Measurements from ENCODE around the gene LILRB3.
"Not testable (repeated sequence)": the region's sequence is repeated elsewhere in the genome, so short reads cannot be mapped to it uniquely, and the experiment has no call there.

The LILRB3 gene

DNA sequence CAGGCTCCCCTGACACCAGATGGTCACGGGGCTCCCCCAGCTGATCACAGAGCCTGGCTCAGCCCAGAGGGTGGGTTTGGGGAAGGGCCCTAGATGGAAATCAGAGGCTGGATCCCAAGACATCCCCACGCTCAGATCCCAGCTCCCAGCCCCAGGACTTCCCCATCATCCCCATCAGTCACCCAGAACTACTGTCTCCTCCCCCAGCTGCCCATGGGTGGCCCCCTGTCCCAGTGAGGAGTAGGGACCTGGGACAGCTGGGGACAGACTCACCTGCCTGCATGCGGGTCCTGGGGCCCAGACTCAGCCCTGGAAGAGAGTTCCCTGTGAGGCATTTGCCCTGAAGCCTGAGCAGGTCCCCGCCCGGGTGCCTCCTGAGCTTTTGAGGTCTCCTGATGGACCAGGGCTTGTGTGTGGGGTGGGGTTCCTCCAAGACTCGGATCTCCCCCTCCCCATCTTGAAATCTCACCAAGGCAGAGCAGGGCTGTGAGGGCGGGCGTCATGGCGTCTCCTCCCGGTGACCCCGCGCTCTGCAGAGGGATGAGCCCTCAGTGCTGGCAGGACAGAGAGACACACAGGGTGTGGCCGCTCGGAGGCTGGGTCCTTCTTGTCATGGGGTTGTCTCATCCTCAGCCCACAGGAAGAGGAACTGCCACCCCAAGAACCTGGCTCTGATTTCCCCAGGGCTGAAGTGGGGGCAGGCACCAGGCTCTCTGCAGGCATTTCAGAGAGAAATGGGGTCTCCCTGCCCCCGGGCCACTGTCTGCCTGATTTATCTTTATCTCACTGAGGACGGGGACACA lies at the start of gene LILRB3:
Gene LILRB3, minus strand, starts transcription at position 534 of the 803 bp plus-strand sequence. Its CDS starts 31 bp downstream, at position 503.
- not testable (repeated sequence) for DNase-seq (ENCODE audit: low read depth)

DNA sequence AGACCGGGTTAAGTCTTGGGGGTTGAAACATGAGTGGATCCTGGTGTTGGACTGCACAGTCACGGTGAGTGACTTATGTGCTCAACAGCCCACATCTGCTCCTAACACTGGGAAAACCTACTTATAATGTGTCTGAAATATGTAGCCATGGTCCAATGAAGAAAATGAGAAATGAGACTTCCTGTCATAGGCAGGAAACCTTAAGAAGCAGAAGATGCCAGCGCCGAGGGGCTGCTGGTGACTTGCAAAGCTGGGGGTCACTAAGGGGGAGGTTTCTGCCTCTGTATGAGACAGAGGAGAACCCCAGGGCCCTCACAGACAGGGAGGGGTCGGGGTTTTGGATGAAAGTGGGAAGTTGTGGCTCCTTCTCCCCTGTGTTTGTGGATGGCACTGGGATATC lies 49.4 kb upstream of the LILRB3 start:
- not testable (repeated sequence) for DNase-seq (ENCODE audit: low read depth)

GRCh38 chr19:54271587-54271986 lies 48.8 kb upstream of the LILRB3 start:
- DNase-seq (ENCODE audit: low read depth) = not testable (repeated sequence)

DNA sequence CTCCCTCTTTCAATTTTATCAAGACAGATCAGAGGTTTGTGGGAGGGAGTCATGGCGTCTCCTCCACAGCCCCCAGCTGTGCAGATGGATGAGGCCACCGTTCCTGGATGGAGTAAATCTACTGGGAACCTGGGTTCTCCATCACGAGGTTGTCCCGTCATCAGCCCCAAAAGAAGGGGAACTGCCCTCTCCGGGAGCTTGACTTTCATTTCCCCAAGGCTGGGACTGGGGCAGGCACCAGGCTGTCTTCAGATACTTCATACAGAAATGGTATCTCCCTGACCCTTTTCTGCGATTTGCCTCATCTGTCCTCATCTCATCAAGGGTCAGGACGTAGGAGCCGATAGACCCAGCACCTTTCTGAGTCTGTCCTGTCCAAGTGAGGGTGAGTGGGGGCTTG lies 48.3 kb upstream of the LILRB3 start:
- DNase-seq (ENCODE audit: low read depth) = no peak

GRCh38 chr19:54268936-54269335 lies 46.1 kb upstream of the LILRB3 start:
- DNase-seq (ENCODE audit: low read depth) = no peak

DNA sequence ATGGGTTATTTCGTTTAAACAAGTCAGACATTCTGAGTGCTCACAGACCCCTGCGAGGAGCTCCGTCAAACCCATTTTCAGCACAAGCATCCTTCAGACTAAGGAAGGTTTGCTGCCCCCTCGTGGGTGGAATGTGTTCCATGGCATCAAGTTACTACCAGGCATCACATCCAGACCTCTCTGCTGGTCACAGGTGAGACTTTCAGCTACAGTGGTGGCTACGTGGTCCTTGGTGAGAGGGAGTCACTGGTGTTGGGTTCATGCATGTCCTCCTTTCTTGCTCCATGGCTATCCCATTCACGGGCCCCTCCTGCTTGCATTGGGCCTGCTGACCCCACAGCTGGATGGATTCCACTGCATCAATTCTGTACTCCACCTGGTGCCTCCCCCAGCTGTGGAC lies 43.3 kb upstream of the LILRB3 start:
- DNase-seq (ENCODE audit: low read depth) = no peak

GRCh38 chr19:54262470-54262869 lies 39.7 kb upstream of the LILRB3 start:
- no peak for DNase-seq (ENCODE audit: low read depth)

DNA sequence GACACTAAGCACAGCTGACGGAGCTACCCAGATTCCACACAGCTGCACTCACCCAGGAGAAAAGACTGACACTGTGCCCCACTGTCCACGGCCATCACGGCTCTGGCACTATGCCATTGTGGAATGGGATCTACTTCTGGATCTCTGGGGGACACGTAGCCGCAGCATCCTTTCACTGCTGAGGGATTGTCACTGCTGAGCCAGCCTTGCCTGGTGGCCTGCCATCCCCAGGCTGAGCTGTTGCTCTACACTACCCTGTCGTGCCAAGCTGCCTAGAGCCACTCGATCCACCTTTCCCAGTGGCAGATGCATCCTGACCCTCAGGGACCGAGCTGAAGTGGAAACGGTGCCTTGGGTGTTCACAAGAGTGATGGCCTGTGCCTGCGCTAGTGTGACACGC lies 39.3 kb upstream of the LILRB3 start:
- no peak for DNase-seq (ENCODE audit: low read depth)

DNA sequence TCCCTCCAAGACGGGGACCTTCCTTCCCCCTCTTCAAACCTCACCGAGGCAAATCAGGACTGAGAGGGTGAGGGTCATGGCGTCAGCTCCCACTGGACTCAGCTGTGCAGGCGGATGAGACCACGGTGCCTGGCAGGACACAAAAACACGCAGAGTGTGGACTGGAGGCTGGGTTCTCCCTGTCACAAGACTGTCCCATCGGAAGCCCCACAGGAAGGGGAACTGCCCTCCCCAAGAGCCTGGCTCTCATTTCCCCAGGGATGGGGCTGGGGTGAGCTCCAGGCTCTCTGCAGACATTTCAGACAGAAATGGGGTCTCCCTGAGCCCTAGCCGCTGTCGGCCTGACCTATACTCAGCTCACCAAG lies 34.3 kb upstream of the LILRB3 start, which contains the start of gene LILRB5:
Gene LILRB5, minus strand, starts transcription at position 158 of the 365 bp plus-strand sequence. Its CDS starts 80 bp downstream, at position 78.
- DNase-seq (ENCODE audit: low read depth) = no peak

GRCh38 chr19:54256250-54257115 lies 33.7 kb upstream of the LILRB3 start:
- no peak for DNase-seq (ENCODE audit: low read depth)

DNA sequence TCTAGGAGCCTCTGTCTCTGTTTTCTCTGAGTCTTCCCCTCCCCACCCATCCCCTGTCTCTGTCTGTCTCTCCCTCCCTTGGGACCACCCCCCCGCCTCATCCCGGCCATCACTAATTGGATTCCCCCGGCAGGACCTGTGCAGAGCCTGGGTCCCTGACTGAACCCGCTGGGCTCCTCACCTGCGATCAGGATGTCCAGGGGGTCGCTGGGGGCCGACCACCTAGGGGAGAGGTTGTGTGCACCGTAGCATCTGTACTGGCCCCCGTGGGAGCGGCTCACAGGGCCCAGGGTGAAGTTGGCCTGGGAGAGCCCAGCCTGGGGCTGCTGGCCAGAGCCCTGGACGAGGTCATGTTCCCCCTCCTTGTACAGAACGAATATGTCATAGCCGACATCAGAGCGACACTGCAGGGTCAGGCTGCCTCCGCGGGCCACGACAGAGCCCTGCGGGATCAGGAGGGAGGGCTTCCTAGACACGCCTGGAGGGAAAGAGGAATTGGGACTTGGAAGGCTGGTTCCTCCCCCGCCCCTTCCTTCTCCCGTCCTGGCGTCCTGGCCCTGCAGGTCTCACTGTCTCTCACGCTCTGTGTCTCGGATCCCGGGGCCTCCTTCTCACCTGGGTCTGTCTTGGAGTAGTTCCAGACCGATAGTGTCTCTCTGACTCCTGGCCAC lies 32.4 kb upstream of the LILRB3 start:
- no peak for DNase-seq (ENCODE audit: low read depth)

- DNase-seq (ENCODE audit: low read depth) = no peak
Observed at GRCh38 chr19:54254195-54254906, 31.5 kb upstream of the LILRB3 start.

DNA sequence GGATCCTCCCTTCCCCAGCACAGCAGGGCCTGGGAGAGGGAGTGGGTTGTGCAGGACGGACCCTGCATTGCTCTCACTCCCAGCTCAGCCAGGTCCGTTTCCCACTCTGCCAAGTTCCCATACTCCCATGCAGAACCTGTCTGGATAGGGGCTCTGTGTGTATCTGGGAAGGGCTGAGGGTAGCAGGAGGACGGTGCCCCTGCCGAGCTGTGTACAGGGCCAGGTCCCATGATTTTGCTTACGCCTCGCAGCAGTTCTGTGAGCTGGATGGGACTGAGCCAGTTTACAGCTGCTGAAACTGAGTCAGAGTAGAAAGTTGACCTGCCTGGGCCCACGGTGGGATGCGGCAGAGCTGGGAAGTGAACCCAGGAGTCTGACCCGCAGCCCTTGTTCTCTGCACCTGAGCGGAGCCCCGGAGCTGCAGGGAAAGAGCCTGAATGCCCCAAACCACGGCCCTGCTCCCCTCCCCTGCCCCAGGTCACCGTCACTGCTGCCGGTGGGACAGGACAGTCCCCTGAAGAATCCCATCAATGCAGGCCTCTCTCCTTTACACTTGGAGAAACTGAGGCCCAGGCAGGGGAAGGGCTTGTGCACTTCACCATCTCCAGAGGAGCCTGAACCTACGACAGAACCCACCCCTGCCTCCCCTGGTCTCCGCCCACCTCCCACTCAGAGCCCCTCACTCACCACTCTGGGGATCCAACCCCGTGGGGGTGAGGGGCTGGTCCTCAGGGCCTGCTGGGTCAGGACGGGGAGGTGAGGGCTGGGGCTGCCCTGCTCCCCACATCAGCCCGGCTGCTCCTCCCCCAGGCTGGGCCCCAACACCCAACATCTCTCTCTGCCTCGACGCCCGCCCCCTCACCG lies 30.8 kb upstream of the LILRB3 start:
- DNase-seq (ENCODE audit: low read depth) = no peak

DNA sequence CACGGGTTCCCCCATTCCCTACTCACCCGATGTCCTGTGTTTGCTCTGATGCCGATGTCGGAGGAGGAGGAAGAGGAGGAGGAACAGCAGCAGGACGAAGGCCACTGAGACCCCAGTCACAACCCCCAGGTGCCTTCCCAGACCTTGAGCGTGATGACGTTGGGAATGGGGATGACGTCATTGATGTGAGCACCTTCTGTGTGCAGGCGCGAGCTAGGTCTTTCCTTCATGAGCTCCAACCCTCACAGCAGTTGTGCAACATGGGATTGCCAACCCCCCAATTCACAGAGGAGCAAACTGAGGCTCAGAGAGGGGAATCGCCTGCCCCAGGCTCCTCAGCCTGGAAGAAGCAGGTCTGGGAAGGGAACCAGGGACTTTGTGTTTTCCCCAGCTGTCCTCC lies 30.0 kb upstream of the LILRB3 start:
- DNase-seq (ENCODE audit: low read depth) = no peak

GRCh38 chr19:54252243-54252642 lies 29.4 kb upstream of the LILRB3 start:
- no peak for DNase-seq (ENCODE audit: low read depth)

DNA sequence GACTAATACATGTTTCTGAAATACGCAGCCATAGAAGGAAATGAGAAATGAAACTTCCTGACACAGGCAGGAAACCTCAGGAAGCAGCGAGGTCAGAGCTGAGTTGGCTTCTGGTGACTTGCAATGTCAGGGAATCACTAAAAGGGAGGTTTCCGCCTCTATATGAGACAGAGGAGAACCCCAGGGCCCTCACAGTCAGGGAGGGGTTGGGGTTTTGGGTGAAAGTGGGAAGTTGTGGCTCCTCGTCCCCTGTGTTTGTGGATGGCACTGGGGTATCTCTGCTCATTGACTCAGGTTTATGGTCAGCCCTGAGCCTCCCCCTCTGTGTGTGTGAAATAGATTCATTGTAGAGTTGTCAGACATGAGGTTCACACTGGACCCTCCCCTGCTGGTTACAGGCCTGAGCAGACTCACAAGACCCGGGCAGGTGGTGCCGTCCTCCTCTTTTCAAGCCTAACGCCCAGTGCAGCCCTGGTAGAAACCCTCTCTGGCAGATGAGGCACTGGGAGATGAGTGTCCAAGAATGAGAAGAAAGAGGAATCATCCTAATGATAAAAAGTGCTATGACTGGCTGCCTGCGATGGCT lies 25.3 kb upstream of the LILRB3 start:
- DNase-seq (ENCODE audit: low read depth) = no peak

DNA sequence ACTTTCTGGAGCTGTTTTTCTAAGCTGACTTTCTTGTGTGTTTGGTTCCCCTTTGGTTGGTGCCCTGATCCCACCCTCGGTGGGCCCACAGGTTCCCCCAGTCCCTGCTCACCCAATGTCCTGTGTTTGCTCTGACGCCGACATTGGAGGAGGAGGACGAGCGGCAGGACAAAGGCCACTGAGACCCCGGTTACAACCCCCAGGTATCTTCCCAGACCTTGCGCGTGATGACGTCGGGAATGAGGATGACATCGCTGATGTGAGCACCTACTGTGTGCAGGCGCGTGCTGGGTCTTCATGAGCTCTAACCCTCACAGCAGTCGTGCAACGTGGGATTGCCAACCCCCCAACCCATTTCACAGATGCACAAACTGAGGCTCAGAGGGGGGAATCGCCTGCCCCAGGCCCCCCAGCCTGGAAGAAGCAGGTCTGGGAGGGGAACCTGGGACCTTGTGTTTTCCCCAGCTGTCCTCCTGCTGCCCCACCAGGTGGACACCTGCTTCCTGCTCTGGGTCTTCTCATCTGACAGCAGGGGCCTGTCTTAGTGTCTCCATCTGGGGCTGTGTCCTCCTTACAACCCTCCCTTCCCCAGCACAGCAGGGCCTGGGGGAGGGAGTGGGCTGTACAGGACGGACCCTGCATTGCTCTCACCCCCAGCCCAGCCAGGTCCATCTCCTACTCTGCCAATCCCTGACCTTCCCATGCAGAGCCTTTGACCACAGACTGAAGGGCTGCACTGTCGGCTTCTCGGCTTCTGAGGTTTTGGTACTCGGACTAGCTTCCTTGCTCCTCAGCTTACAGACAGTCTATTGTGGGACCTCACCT lies 24.5 kb upstream of the LILRB3 start:
- no peak for DNase-seq (ENCODE audit: low read depth)

DNA sequence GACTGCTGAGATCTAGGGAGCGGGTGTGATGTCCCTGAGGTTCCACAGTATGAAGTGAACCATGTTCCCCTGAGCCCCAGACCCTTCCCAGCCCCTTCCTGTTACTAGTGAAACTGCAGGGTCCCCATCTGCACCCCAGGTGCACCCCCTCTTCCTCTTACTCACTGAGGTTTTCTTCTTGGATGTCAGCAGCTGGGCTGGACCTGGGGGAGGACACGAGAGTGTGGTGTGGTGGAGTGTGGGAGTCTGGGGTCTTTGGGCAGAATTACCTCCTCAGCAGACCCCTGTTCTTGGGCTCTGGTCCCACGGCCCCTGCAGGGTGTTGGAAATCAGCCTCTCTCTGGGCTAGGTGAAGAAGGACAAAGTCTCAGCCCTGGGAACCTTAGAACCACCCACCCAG lies 23.1 kb upstream of the LILRB3 start:
- DNase-seq (ENCODE audit: low read depth) = no peak

DNA sequence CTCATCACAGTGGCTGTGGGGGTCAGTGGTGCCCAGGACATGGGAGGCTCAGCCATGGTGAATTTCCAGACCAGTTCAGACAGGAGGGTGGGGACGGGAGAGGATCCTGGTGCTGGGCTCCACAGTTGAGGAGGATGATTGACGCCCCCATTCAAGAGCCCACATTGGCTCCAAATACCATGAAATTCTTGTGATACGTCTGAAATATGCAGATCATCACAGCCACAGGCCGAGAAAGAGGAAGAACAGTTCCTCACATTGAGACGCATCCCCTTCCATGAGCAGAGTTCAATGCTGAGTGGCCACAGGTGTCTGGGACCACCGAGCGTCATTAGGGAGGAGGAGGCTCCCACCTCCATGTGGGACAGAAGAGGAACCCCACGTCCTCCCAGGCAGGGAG lies 21.0 kb upstream of the LILRB3 start:
- not testable (repeated sequence) for DNase-seq (ENCODE audit: low read depth)

GRCh38 chr19:54242646-54243045 lies 19.8 kb upstream of the LILRB3 start, which contains the start of gene LILRA6:
Gene LILRA6, minus strand, starts transcription at chr19:54242790.
- DNase-seq (ENCODE audit: low read depth) = not testable (repeated sequence)

Data from GM04503 (cell line).